HEK293 (cell line): ENCODE measurements around the gene KRTAP5-1.
"Not testable (repeated sequence)": the region's sequence is repeated elsewhere in the genome, so short reads cannot be mapped to it uniquely, and the experiment has no call there.

Source experiments
- CTCF ChIA-PET: fragments of 350-600 bp; formaldehyde crosslinking; extraction: SDS; loops from one replicate; lab custom pipeline; 2021; ENCODE audit warnings: antibody characterized with exemption; lab: Yijun Ruan, JAX
- POLR2A ChIA-PET: fragments of 300-600 bp; formaldehyde crosslinking; extraction: SDS; loops from one replicate; lab custom pipeline; 2020; ENCODE audit warnings: antibody characterized with exemption, inconsistent platforms; lab: Yijun Ruan, JAX
- H3K27ac ChIP-seq: fragments of 200-500 bp; sonication (Bioruptor generic); 2 replicates; pipeline ENCODE4 v1.5.1; 2014; ENCODE audit warnings: low read depth, low read length, control low read depth, inconsistent platforms; ENCODE audit errors: extremely low read depth
- H3K36me3 ChIP-seq, 2 experiments: fragments of 200-500 bp in 1 of 2; sonication (Bioruptor generic) in 1 of 2; 1 replicate in 1 of 2; 2 replicates in 1 of 2; pipeline ENCODE4 v1.5.1; 2014 to 2017; ENCODE audit warnings: inconsistent platforms in 2 of 2, low read length in 2 of 2; ENCODE audit not compliant: control insufficient read depth in 2 of 2, insufficient read depth in 1 of 2
- H3K4me1 ChIP-seq: fragments of 200-500 bp; sonication (Bioruptor generic); 2 replicates; pipeline ENCODE4 v1.5.1; 2014; ENCODE audit warnings: mild to moderate bottlenecking, low read length, inconsistent platforms; ENCODE audit not compliant: control insufficient read depth, insufficient read depth
- H3K4me3 ChIP-seq: 2 replicates; pipeline ENCODE4 v1.5.1; 2011; ENCODE audit warnings: low read depth, mild to moderate bottlenecking, control low read depth, low read length, moderate library complexity
- H3K9me3 ChIP-seq: fragments of 200-500 bp; sonication (Bioruptor generic); 2 replicates; pipeline ENCODE4 v1.5.1; 2014; ENCODE audit warnings: low read depth, low read length, inconsistent platforms; ENCODE audit not compliant: control insufficient read depth, insufficient read depth
- BCL11B ChIP-seq: fragments of 450-650 bp; formaldehyde crosslinking; IDR thresholded peaks from 2 replicates; pipeline ENCODE4 v1.5.1; 2016; ENCODE audit warnings: low read depth, missing biosample characterization, missing genetic modification characterization
- IKZF3 ChIP-seq: fragments of 450-650 bp; IDR thresholded peaks from 2 replicates; pipeline ENCODE4 v1.5.0; 2018; ENCODE audit warnings: missing biosample characterization, mild to moderate bottlenecking, missing genetic modification characterization, moderate library complexity
- KLF7 ChIP-seq: fragments of 450-650 bp; formaldehyde crosslinking; IDR thresholded peaks from 2 replicates; pipeline ENCODE4 v1.5.1; 2016; ENCODE audit warnings: missing biosample characterization, missing genetic modification characterization, borderline replicate concordance
- MZF1 ChIP-seq: fragments of 450-650 bp; formaldehyde crosslinking; IDR thresholded peaks from 2 replicates; pipeline ENCODE4 v1.5.1; 2017; ENCODE audit warnings: missing biosample characterization, missing genetic modification characterization, borderline replicate concordance
- RBAK ChIP-seq: fragments of 450-650 bp; formaldehyde crosslinking; IDR thresholded peaks from 2 replicates; pipeline ENCODE4 v1.5.1; 2016; ENCODE audit warnings: missing biosample characterization, missing genetic modification characterization
- REST ChIP-seq: fragments of 450-650 bp; formaldehyde crosslinking; IDR thresholded peaks from 2 replicates; pipeline ENCODE4 v1.5.1; 2016; ENCODE audit warnings: missing biosample characterization, missing genetic modification characterization
- TSHZ1 ChIP-seq: fragments of 450-650 bp; formaldehyde crosslinking; IDR thresholded peaks from 2 replicates; pipeline ENCODE4 v1.5.1; 2016; ENCODE audit warnings: missing biosample characterization, missing genetic modification characterization, borderline replicate concordance
- ZFP37 ChIP-seq: fragments of 450-650 bp; formaldehyde crosslinking; IDR thresholded peaks from 2 replicates; pipeline ENCODE4 v1.5.1; 2016; ENCODE audit warnings: missing biosample characterization, missing genetic modification characterization
- ZNF121 ChIP-seq: fragments of 450-650 bp; formaldehyde crosslinking; IDR thresholded peaks from 2 replicates; pipeline ENCODE4 v1.5.1; 2016; ENCODE audit warnings: missing biosample characterization, missing genetic modification characterization
- ZNF140 ChIP-seq: fragments of 450-650 bp; formaldehyde crosslinking; IDR thresholded peaks from 2 replicates; pipeline ENCODE4 v1.5.1; 2016; ENCODE audit warnings: missing biosample characterization, missing genetic modification characterization
- ZNF155 ChIP-seq: fragments of 450-650 bp; formaldehyde crosslinking; IDR thresholded peaks from 2 replicates; pipeline ENCODE4 v1.5.1; 2016; ENCODE audit warnings: missing biosample characterization, missing genetic modification characterization
- ZNF19 ChIP-seq: fragments of 450-650 bp; formaldehyde crosslinking; IDR thresholded peaks from 2 replicates; pipeline ENCODE4; 2016; ENCODE audit warnings: missing biosample characterization, missing genetic modification characterization, low read depth
- ZNF354C ChIP-seq: fragments of 450-650 bp; formaldehyde crosslinking; IDR thresholded peaks from 2 replicates; pipeline ENCODE4 v1.5.1; 2016; ENCODE audit warnings: missing biosample characterization, missing genetic modification characterization, low read depth, borderline replicate concordance
- ZNF394 ChIP-seq: fragments of 450-650 bp; formaldehyde crosslinking; IDR thresholded peaks from 2 replicates; pipeline ENCODE4 v1.5.1; 2016; ENCODE audit warnings: missing biosample characterization, missing genetic modification characterization, mild to moderate bottlenecking, moderate library complexity, borderline replicate concordance
- ZNF404 ChIP-seq: fragments of 450-650 bp; formaldehyde crosslinking; IDR thresholded peaks from 2 replicates; pipeline ENCODE4 v1.5.1; 2017; ENCODE audit warnings: missing biosample characterization, missing genetic modification characterization
- ZNF518A ChIP-seq: fragments of 450-650 bp; formaldehyde crosslinking; conservative IDR thresholded peaks from 2 replicates; pipeline ENCODE4 v1.5.1; 2016; ENCODE audit warnings: low read depth, missing biosample characterization, missing genetic modification characterization
- ZNF549 ChIP-seq: fragments of 450-650 bp; IDR thresholded peaks from 2 replicates; pipeline ENCODE4 v1.5.1; 2018; ENCODE audit warnings: missing biosample characterization, missing genetic modification characterization, mild to moderate bottlenecking, inconsistent platforms, moderate library complexity
- ZNF580 ChIP-seq: fragments of 450-650 bp; formaldehyde crosslinking; IDR thresholded peaks from 2 replicates; pipeline ENCODE4 v1.5.1; 2016; ENCODE audit warnings: missing biosample characterization, missing genetic modification characterization
- ZNF639 ChIP-seq: fragments of 450-650 bp; formaldehyde crosslinking; IDR thresholded peaks from 2 replicates; pipeline ENCODE4 v1.5.1; 2016; ENCODE audit warnings: missing biosample characterization, missing genetic modification characterization
- ZNF658 ChIP-seq: fragments of 450-650 bp; formaldehyde crosslinking; IDR thresholded peaks from 2 replicates; pipeline ENCODE4; 2016; ENCODE audit warnings: missing biosample characterization, missing genetic modification characterization

The KRTAP5-1 gene

GRCh38 chr11:1586699-1587098, 1.6 kb upstream of the KRTAP5-1 start:
- H3K4me3 ChIP-seq = no peak overlapping the region
- CTCF ChIA-PET = interaction anchor here (1.3 kb wide), 1 partner anchor 8 kb away, joined by 3 read pairs; no protein-coding TSS in a partner anchor
- H3K36me3 ChIP-seq = no peaks in the 10 kb centered on the region
- no peak for TF ChIP-seq ZNF394 (tag by site-specific recombination)
- TF ChIP-seq ZNF155 (tag by site-specific recombination) = no peak
- TF ChIP-seq RBAK (tag by site-specific recombination) = no peak
- TF ChIP-seq MZF1 (tag by site-specific recombination) = no peak
- no peak for TF ChIP-seq REST (tag by site-specific recombination)
- no peak for TF ChIP-seq IKZF3 (tag by site-specific recombination)
- no peak for TF ChIP-seq ZNF658 (tag by site-specific recombination)
- TF ChIP-seq ZNF19 (tag by site-specific recombination) = no peak
- TF ChIP-seq BCL11B (tag by site-specific recombination) = no peak
- TF ChIP-seq TSHZ1 (tag by site-specific recombination) = no peak
- TF ChIP-seq ZNF549 = no peak
- H3K9me3 ChIP-seq = no peaks in the 10 kb centered on the region
- H3K4me1 ChIP-seq = no peaks in the 10 kb centered on the region
- no peak overlapping the region for H3K27ac ChIP-seq
- POLR2A ChIA-PET = no interaction called here

GRCh38 chr11:1582909-1583308, 2.2 kb downstream of the KRTAP5-1 start:
- H3K4me1 ChIP-seq, POLR2A ChIA-PET, H3K36me3 ChIP-seq, H3K27ac ChIP-seq, H3K9me3 ChIP-seq, H3K4me3 ChIP-seq: not testable (repeated sequence)
- CTCF ChIA-PET = interaction anchor here (0.8 to 1.5 kb wide), 2 partner anchors 8 to 36 kb away, joined by 4 to 9 read pairs; no protein-coding TSS in a partner anchor
- TF ChIP-seq ZNF518A (tag by site-specific recombination) = peak; percentile 95
- peak; percentile 50; the same call in 1 of the 2 replicates for TF ChIP-seq ZNF404 (tag by site-specific recombination)
- TF ChIP-seq RBAK (tag by site-specific recombination) = peak; percentile 63; the same call in 1 of the 2 replicates
- 0 out of 2 replicates have a peak, but pooled peaks have one; percentile 16 for TF ChIP-seq ZNF580 (tag by site-specific recombination)
- TF ChIP-seq ZNF639 (tag by site-specific recombination) = peak; percentile 69; the same call in 1 of the 2 replicates
- TF ChIP-seq ZNF354C (tag by site-specific recombination) = 0 out of 2 replicates have a peak, but pooled peaks have one; percentile 33
- 0 out of 2 replicates have a peak, but pooled peaks have one; percentile 39 for TF ChIP-seq ZNF121
- TF ChIP-seq ZNF19 (tag by site-specific recombination) = 0 out of 2 replicates have a peak, but pooled peaks have one; percentile 46
- TF ChIP-seq ZFP37 = 0 out of 2 replicates have a peak, but pooled peaks have one; percentile 31
- peak; percentile 53; the same call in 1 of the 2 replicates for TF ChIP-seq ZNF140
- peak; percentile 58; the same call in 1 of the 2 replicates for TF ChIP-seq KLF7 (tag by site-specific recombination)
